ENCODE results near the gene ADARB2. TPM values are rescaled to one million over a fixed set of nuclear protein-coding genes. Genes with fewer than 3 reads are reported as not detected.

Gene ADARB2
- total RNA-seq, 3 donors from 2014 or later, result 0.31 to 4.2 TPM; not detected in 1

DNA sequence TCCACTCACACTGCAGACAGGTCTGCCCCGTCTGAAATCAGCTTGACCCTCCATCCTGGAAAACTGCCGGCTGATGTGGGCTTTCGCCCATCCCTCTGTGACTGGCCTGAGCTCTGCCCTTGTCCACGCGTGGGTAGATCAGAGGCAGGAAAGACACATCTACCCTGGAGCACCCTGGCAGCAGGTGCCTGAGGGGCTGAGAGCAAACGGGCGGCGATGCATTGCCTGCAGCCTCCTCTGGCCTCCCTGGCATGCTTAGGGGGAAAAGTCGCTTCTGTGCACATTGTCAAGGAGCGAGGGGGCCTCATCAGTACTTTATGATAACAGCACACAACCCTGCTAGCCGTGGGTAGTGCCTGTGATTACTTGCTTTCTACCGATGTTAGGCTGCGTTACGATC, 109.4 kb downstream of the ADARB2 start:
- H3K4me3 ChIP-seq, result no peak overlapping the region
- no peaks in the 10 kb centered on the region for H3K4me1 ChIP-seq (ENCODE audit: low read depth)
- no peaks in the 10 kb centered on the region for H3K9me3 ChIP-seq
- intact Hi-C loops (cut with DNase I, micrococcal nuclease), result no loop called here
- no peaks in the 10 kb centered on the region for H3K36me3 ChIP-seq (ENCODE audit: low read depth)
- DNase-seq (no peak), ATAC-seq (no peak)
- TF ChIP-seq, protein P1, sequence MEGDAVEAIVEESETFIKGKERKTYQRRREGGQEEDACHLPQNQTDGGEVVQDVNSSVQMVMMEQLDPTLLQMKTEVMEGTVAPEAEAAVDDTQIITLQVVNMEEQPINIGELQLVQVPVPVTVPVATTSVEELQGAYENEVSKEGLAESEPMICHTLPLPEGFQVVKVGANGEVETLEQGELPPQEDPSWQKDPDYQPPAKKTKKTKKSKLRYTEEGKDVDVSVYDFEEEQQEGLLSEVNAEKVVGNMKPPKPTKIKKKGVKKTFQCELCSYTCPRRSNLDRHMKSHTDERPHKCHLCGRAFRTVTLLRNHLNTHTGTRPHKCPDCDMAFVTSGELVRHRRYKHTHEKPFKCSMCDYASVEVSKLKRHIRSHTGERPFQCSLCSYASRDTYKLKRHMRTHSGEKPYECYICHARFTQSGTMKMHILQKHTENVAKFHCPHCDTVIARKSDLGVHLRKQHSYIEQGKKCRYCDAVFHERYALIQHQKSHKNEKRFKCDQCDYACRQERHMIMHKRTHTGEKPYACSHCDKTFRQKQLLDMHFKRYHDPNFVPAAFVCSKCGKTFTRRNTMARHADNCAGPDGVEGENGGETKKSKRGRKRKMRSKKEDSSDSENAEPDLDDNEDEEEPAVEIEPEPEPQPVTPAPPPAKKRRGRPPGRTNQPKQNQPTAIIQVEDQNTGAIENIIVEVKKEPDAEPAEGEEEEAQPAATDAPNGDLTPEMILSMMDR (IDR thresholded peaks at IDR 0.05), result no peak

DNA sequence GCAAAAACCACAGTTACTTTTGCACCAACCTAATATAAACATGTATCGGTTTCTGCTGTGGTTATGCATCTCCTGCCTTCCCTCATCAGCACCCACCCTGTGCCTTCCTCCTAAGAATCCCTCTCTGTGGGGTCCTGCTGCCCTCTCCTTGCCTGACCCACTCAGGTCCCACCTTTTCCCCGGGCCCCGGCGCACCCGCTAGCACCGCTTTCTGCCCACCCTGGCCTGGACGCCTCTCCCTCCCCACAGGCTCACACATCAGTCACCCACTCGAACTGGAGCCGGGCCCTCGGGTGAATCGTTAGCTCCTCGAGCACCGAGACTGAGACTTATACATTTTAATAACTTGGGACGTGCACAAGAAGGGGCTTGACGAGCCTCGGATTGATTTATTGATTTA, 110.5 kb downstream of the ADARB2 start:
- Histone ChIP-seq H3K36me3 (ENCODE audit: low read depth) (no peaks in the 10 kb centered on the region), H3K4me1 (ENCODE audit: low read depth) (no peaks in the 10 kb centered on the region), H3K4me3 (no peak overlapping the region), H3K9me3 (no peaks in the 10 kb centered on the region)
- TF ChIP-seq, protein P1 (IDR thresholded peaks at IDR 0.05), result no peak
- DNase-seq (no peak), ATAC-seq (no peak)
- intact Hi-C loops (cut with DNase I, micrococcal nuclease), result no loop called here

DNA sequence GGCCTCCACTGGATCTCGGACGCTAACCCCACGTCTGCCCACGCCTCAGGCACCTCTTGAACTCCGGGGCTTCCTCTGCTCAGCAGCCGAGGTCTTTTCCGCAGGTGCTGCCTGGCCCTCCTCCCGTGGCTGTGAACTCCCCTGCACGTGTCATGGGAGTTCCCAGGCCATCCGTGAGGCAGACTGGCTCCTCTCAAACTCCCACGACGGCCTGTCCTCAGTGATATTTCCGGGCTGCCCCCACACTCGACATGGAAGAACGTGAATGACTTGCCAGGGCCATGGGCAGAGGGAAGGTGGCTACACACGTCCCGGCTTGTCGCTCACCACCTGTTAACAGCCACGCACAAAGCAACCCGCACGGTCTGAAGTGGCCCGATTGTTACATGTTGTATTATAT, 110.9 kb downstream of the ADARB2 start:
- H3K9me3 ChIP-seq, result no peaks in the 10 kb centered on the region
- intact Hi-C loops (cut with DNase I, micrococcal nuclease), result no loop called here
- no peak overlapping the region for H3K4me3 ChIP-seq
- TF ChIP-seq, protein P1 (IDR thresholded peaks at IDR 0.05), result no peak
- DNase-seq (no peak), ATAC-seq (no peak)
- no peaks in the 10 kb centered on the region for H3K36me3 ChIP-seq (ENCODE audit: low read depth)
- H3K4me1 ChIP-seq (ENCODE audit: low read depth), result no peaks in the 10 kb centered on the region

DNA sequence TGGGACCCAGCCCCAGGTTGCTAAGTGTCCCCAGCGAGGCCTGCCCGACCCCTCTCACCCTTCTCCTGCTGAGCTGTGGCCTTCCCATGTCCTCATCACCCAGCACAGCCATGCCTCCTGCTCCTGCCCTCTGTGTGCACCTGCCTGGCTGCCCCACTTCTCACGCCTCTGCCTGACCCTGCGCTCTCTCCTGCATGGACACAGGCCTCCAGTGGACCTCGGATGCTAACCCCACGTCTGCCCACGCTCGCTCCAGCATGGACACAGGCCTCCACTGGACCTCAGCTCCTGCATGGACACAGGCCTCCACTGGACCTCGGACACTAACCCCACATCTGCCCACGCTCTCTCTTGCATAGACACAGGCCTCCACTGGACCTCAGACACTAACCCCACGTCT, 111.6 kb downstream of the ADARB2 start:
- ATAC-seq, result no peak
- Histone ChIP-seq H3K4me1 (ENCODE audit: low read depth) (no peaks in the 10 kb centered on the region), H3K4me3 (no peak overlapping the region), H3K9me3 (no peaks in the 10 kb centered on the region), H3K36me3 (ENCODE audit: low read depth) (no peaks in the 10 kb centered on the region)
- no peak for DNase-seq
- TF ChIP-seq, protein P1 (IDR thresholded peaks at IDR 0.05), result no peak
- intact Hi-C loops (cut with DNase I, micrococcal nuclease), result no loop called here

DNA sequence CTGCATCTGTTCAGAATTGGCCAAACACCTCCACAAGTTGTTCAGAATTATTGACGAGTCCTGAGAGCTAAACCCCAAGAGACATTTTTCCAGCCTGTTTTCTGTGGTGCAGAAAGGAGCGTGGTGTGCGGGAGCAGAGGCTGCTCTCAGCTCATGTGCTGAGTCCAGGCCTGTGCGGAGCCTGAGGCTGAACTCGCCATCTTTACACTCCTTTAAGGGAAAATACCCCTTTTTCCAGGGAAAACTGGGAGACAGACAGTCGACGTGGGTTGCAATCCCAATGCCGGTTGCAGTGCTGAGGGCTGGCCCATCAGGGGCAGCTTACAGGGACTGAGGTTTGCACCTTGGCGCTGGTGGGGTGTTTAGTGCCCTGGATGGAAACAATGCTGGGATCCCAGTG, 112.2 kb downstream of the ADARB2 start:
- ATAC-seq, result no peak
- no peaks in the 10 kb centered on the region for H3K9me3 ChIP-seq
- intact Hi-C loops (cut with DNase I, micrococcal nuclease), result no loop called here
- TF ChIP-seq, protein P1 (IDR thresholded peaks at IDR 0.05), result no peak
- no peak overlapping the region for H3K4me3 ChIP-seq
- no peaks in the 10 kb centered on the region for H3K36me3 ChIP-seq (ENCODE audit: low read depth)
- no peak for DNase-seq
- H3K4me1 ChIP-seq (ENCODE audit: low read depth), result no peaks in the 10 kb centered on the region

DNA sequence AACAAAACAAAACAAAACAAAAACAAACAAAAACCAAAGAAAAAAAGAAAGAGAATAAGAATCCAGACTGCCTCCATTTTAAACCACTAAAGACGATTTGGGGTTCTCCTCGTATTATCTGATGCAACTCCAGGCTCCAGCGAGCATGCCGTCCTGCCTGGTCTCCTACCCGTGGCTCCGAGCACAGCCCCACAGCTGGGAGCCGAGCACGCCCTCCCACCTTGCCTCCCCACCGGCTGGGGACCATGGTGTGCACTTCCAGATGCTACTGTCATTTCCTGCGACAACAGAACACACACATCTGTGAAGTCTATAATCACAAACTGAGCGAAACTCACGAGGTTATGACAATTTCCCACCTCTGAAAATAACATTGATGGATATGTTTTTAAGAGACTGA, 113.1 kb downstream of the ADARB2 start:
- Histone ChIP-seq H3K4me1 (ENCODE audit: low read depth) (no peaks in the 10 kb centered on the region), H3K4me3 (no peak overlapping the region), H3K9me3 (peaks cover 2% of the 10 kb centered on the region), H3K36me3 (ENCODE audit: low read depth) (no peaks in the 10 kb centered on the region)
- intact Hi-C loops (cut with DNase I, micrococcal nuclease), result no loop called here
- ATAC-seq (no peak), DNase-seq (no peak)
- TF ChIP-seq, protein P1 (IDR thresholded peaks at IDR 0.05), result no peak
